ENCODE data around the gene GCLC.
A peak's percentile ranks its signal among the peaks of the same experiment; 100 is the strongest.
"Not testable (repeated sequence)": the region's sequence is repeated elsewhere in the genome, so short reads cannot be mapped to it uniquely, and the experiment has no call there.

GCLC gene

GRCh38 chr6:53556986-53557715, 12.2 kb upstream of the GCLC start:
- no peak for FAIRE-seq

- not testable (repeated sequence) for FAIRE-seq
Observed at GRCh38 chr6:53553600-53553999, 8.7 kb upstream of the GCLC start.

- FAIRE-seq, result not testable (repeated sequence)
Observed at GRCh38 chr6:53551681-53552080, 6.8 kb upstream of the GCLC start.

- no peak for FAIRE-seq
Observed at GRCh38 chr6:53547811-53548496, 3.1 kb upstream of the GCLC start.

GRCh38 chr6:53547166-53547810, 2.4 kb upstream of the GCLC start:
- FAIRE-seq, result no peak

- FAIRE-seq, result no peak
Observed at GRCh38 chr6:53546281-53546680, 1.4 kb upstream of the GCLC start.

GRCh38 chr6:53544217-53544469, 758 bp downstream of the GCLC start:
- no peak for FAIRE-seq

GRCh38 chr6:53543359-53544216, 1.3 kb downstream of the GCLC start:
- FAIRE-seq, result no peak

- no peak for FAIRE-seq
Observed at GRCh38 chr6:53541900-53542299, 3.0 kb downstream of the GCLC start.

GRCh38 chr6:53540129-53540692, 4.7 kb downstream of the GCLC start:
- no peak for FAIRE-seq

- no peak for FAIRE-seq
Observed at GRCh38 chr6:53539561-53539960, 5.3 kb downstream of the GCLC start.

- FAIRE-seq, result no peak
Observed at GRCh38 chr6:53536561-53536960, 8.3 kb downstream of the GCLC start.

- no peak for FAIRE-seq
Observed at GRCh38 chr6:53532942-53533341, 12.0 kb downstream of the GCLC start.

- no peak for FAIRE-seq
Observed at GRCh38 chr6:53532061-53532797, 12.7 kb downstream of the GCLC start.

- FAIRE-seq, result no peak
Observed at GRCh38 chr6:53530780-53531386, 14.0 kb downstream of the GCLC start.

- FAIRE-seq, result no peak
Observed at GRCh38 chr6:53530346-53530745, 14.6 kb downstream of the GCLC start.

GRCh38 chr6:53529324-53530036, 15.4 kb downstream of the GCLC start:
- FAIRE-seq, result no peak

- FAIRE-seq, result peak; percentile 23
Observed at GRCh38 chr6:53528107-53528506, 16.8 kb downstream of the GCLC start.

- FAIRE-seq, result no peak
Observed at GRCh38 chr6:53527249-53527765, 17.6 kb downstream of the GCLC start.

- no peak for FAIRE-seq
Observed at GRCh38 chr6:53526000-53526399, 18.9 kb downstream of the GCLC start.

GRCh38 chr6:53524455-53524815, 20.5 kb downstream of the GCLC start:
- FAIRE-seq, result no peak

Measured in A204.1 (cell line).